HCT116 (cell line): ENCODE results near the gene CERT1. TPM values are rescaled to one million over a fixed set of nuclear protein-coding genes. Genes with fewer than 3 reads are reported as not detected.

ENCODE experiments used
- ATAC-seq: fragments of 200-7000 bp; cut with Tn5 transposase; 2 replicates; pipeline ENCODE4 v1.9.1; 2020; ENCODE audit warnings: mild to moderate bottlenecking, moderate library complexity
- BruUV-seq: library from RNA; stranded (reverse); fragments of 400-500 nt; replicated peaks from 2 replicates; lab custom pipeline; 2021; lab: Mats Ljungman, UMichigan
- CTCF ChIA-PET: fragments of 300-600 bp; sonication (Branson Sonifier 250); formaldehyde crosslinking; loops from one replicate; lab custom pipeline; 2021; ENCODE audit warnings: antibody characterized with exemption; lab: Charles Lee
- POLR2A ChIA-PET: fragments of 300-600, 350-600 bp; sonication (Branson Sonifier 250); formaldehyde crosslinking; loops from one replicate; lab custom pipeline; 2021; ENCODE audit warnings: antibody characterized with exemption; lab: Charles Lee
- RAD21 ChIA-PET, 2 experiments: fragments of 300-600 bp; sonication (Branson Sonifier 250); formaldehyde crosslinking; loops; one replicate each; lab custom pipeline; 2023; ENCODE audit warnings: low total read pairs in 2 of 2; ENCODE audit not compliant: uncharacterized antibody in 2 of 2, unreplicated experiment in 2 of 2, low non-redundant PET in 1 of 2; lab: Charles Lee
- DNase-seq: peaks from one replicate; pipeline ENCODE4 v3.0.0-alpha.2; 2010; ENCODE audit warnings: low read depth, low spot score
- H2AFZ ChIP-seq: fragments of 200-600 bp; shearing (Covaris generic), sonication (generic); 2 replicates; pipeline ENCODE4 v1.6.1; 2017; ENCODE audit warnings: low read depth, mixed run types, mixed read lengths, antibody characterized with exemption, low read length; ENCODE audit not compliant: poor library complexity, severe bottlenecking
- H3K27ac ChIP-seq: 2 replicates; pipeline ENCODE4 v1.5.1; 2012; ENCODE audit warnings: low read depth, low read length
- H3K27me3 ChIP-seq: fragments of 200-600 bp; sonication (generic); 2 replicates; pipeline ENCODE4 v1.6.1; 2016; ENCODE audit warnings: mixed run types, low read length, mixed read lengths; ENCODE audit not compliant: insufficient read depth
- H3K36me3 ChIP-seq, 2 experiments: fragments of 200-500 bp in 1 of 2; fragments of 200-600 bp in 1 of 2; sonication (Bioruptor generic) in 1 of 2; sonication (generic) in 1 of 2; 2 replicates each; pipeline versions ENCODE4 v1.5.1 to v1.6.1; 2014 to 2016; ENCODE audit warnings: low read length in 2 of 2, inconsistent platforms in 1 of 2, mixed read lengths in 1 of 2, mixed run types in 1 of 2; ENCODE audit not compliant: insufficient read depth in 2 of 2, control insufficient read depth in 1 of 2
- H3K4me1 ChIP-seq, 2 experiments: fragments of 200-600 bp in 1 of 2; sonication (generic) in 1 of 2; 2 replicates each; pipeline versions ENCODE4 v1.5.1 to v1.6.1; 2012 to 2017; ENCODE audit warnings: low read length in 2 of 2, inconsistent platforms in 1 of 2, mild to moderate bottlenecking in 1 of 2, mixed read lengths in 1 of 2, mixed run types in 1 of 2, moderate library complexity in 1 of 2; ENCODE audit not compliant: insufficient read depth in 2 of 2, control insufficient read depth in 1 of 2
- H3K4me2 ChIP-seq: fragments of 200-600 bp; sonication (generic); 2 replicates; pipeline ENCODE4 v1.6.1; 2017; ENCODE audit warnings: mixed run types, low read length, mixed read lengths
- H3K4me3 ChIP-seq, 2 experiments: fragments of 200-600 bp in 1 of 2; sonication (generic) in 1 of 2; replicated peaks in 1 of 2; 2 replicates each; pipeline ENCODE4 v1.5.1; 2011 to 2016; ENCODE audit warnings: low read length in 2 of 2, control low read depth in 1 of 2, low read depth in 1 of 2, mild to moderate bottlenecking in 1 of 2, mixed read lengths in 1 of 2, mixed run types in 1 of 2
- H3K79me2 ChIP-seq: fragments of 200-600 bp; sonication (generic); 2 replicates; pipeline ENCODE4 v1.6.1; 2017; ENCODE audit warnings: mild to moderate bottlenecking, mixed run types, low read length, moderate library complexity, mixed read lengths; ENCODE audit not compliant: insufficient read depth
- H3K9ac ChIP-seq: fragments of 200-600 bp; sonication (generic); 2 replicates; pipeline ENCODE4 v1.6.1; 2016; ENCODE audit warnings: low read length, mixed read lengths
- H3K9me2 ChIP-seq: fragments of 200-600 bp; sonication (generic), shearing (Covaris generic); 2 replicates; pipeline ENCODE4 v1.6.1; 2017; ENCODE audit warnings: mixed run types, mild to moderate bottlenecking, moderate library complexity; ENCODE audit not compliant: insufficient read depth
- H3K9me3 ChIP-seq, 2 experiments: fragments of 200-500 bp in 1 of 2; fragments of 200-600 bp in 1 of 2; sonication (Bioruptor generic) in 1 of 2; sonication (generic) in 1 of 2; 2 replicates each; pipeline ENCODE4 v1.6.1; 2014 to 2017; ENCODE audit warnings: low read length in 2 of 2, mixed read lengths in 2 of 2, inconsistent platforms in 1 of 2, low read depth in 1 of 2, mild to moderate bottlenecking in 1 of 2, mixed run types in 1 of 2, moderate library complexity in 1 of 2; ENCODE audit not compliant: control insufficient read depth in 1 of 2, insufficient read depth in 1 of 2
- H4K20me1 ChIP-seq: fragments of 200-600 bp; sonication (generic), shearing (Covaris generic); 2 replicates; pipeline ENCODE4 v1.6.1; 2017; ENCODE audit warnings: mixed run types, mild to moderate bottlenecking, moderate library complexity; ENCODE audit not compliant: insufficient read depth
- CTCF ChIP-seq, 3 experiments: fragments of 200-600 bp in 1 of 3; sonication (generic) in 1 of 3; IDR thresholded peaks in 2 of 3; conservative IDR thresholded peaks in 1 of 3; 2 replicates each; pipeline ENCODE4 v1.5.1; 2012 to 2017; ENCODE audit warnings: low read depth in 2 of 3, low read length in 2 of 3, antibody characterized with exemption in 1 of 3, borderline replicate concordance in 1 of 3, control low read depth in 1 of 3, mild to moderate bottlenecking in 1 of 3, mixed read lengths in 1 of 3, mixed run types in 1 of 3, moderate library complexity in 1 of 3; ENCODE audit not compliant: insufficient read depth in 1 of 3
- EGR1 ChIP-seq: IDR thresholded peaks from 2 replicates; pipeline ENCODE4 v1.6.1; 2012; ENCODE audit warnings: low read depth
- EZH2 ChIP-seq: fragments of 200-600 bp; sonication (generic); IDR thresholded peaks from 2 replicates; pipeline ENCODE4 v1.6.1; 2017; ENCODE audit warnings: antibody characterized with exemption, mixed run types
- POLR2A ChIP-seq: IDR thresholded peaks from 2 replicates; pipeline ENCODE4 v1.7.0; 2011; ENCODE audit warnings: borderline replicate concordance; ENCODE audit not compliant: insufficient read depth, insufficient read length; ENCODE audit errors: extremely low read depth
- POLR2AphosphoS5 ChIP-seq: IDR thresholded peaks from 2 replicates; pipeline ENCODE4 v1.6.1; 2011; ENCODE audit warnings: mild to moderate bottlenecking, low read depth, low read length, moderate library complexity
- SIN3A ChIP-seq: IDR thresholded peaks from 2 replicates; pipeline ENCODE4 v1.6.1; 2012; ENCODE audit warnings: low read depth
- SP1 ChIP-seq: IDR thresholded peaks from 2 replicates; pipeline ENCODE4 v1.6.1; 2012; ENCODE audit warnings: low read depth
- ZNF274 ChIP-seq: fragments of 200-500 bp; sonication (Bioruptor generic); IDR thresholded peaks from 2 replicates; pipeline ENCODE4 v1.6.1; 2014; ENCODE audit warnings: mild to moderate bottlenecking, low read depth, low read length, inconsistent platforms
- intact Hi-C: fragments of 100-400 bp; cut with micrococcal nuclease; formaldehyde crosslinking; loops from 2 replicates; pipeline ENCODE4 v1.10.0; 2022
- total RNA-seq: library from RNA; stranded (reverse); gene quantifications from one replicate; pipeline ENCODE4 v1.2.1, GENCODE V29; 2021; ENCODE audit not compliant: unreplicated experiment

CERT1 gene
- total RNA-seq, 1 experiment from 2014 or later: 22.8 TPM

GRCh38 chr5:75509956-75510355 is 1.5 kb downstream of the CERT1 start:
- DNase-seq: no peak
- Histone ChIP-seq H3K9me3 (no peaks in the 10 kb centered on the region), H3K36me3 (no peaks in the 10 kb centered on the region), H3K79me2 (peaks cover 68% of the 10 kb centered on the region), H3K4me1 (peaks cover 7 to 18% of the 10 kb centered on the region in 2 experiments; a peak in 3 of 4 replicates), H3K4me2 (peak overlapping the region; percentile 93), H4K20me1 (peaks cover 3% of the 10 kb centered on the region; the same call in 1 of the 2 replicates), H3K9me2 (no peaks in the 10 kb centered on the region), H2AFZ (no peak overlapping the region), H3K9ac (peak overlapping the region; percentile 79; the same call in 1 of the 2 replicates), H3K27me3 (no peaks in the 10 kb centered on the region), H3K27ac (no peak overlapping the region), H3K4me3 (peak overlapping the region; percentile 83 to 90)
- intact Hi-C loops: loop anchor here (5.0 kb wide), 2 partner anchors 57 to 173 kb away; partner anchors contain the start of gene HMGCR
- CTCF ChIA-PET: no interaction called here
- no peak for TF ChIP-seq EZH2
- TF ChIP-seq SP1: no peak
- no peak for TF ChIP-seq EGR1
- TF ChIP-seq CTCF (IDR thresholded peaks at IDR 0.05 in 2 of 3, conservative IDR thresholded peaks at IDR 0.05 in 1 of 3; ENCODE audit: borderline replicate concordance in 1 of 3, insufficient read depth in 1 of 3, low read depth in 2 of 3, low read length in 2 of 3): no peak
- no peak for TF ChIP-seq SIN3A
- no peak for TF ChIP-seq ZNF274
- no peak for TF ChIP-seq POLR2A
- TF ChIP-seq POLR2AphosphoS5: no peak
- ATAC-seq: no peak
- BruUV-seq: no TSS peak
- RAD21 ChIA-PET: interaction anchor here in 1 of 2 experiments (1.0 kb wide), 1 partner anchor 37 kb away, joined by 3 read pairs; no protein-coding TSS in a partner anchor
- POLR2A ChIA-PET: no interaction called here
